ENCODE measurements around the gene RFC5. TPM values are rescaled to one million over a fixed set of nuclear protein-coding genes. Genes with fewer than 3 reads are reported as not detected.

RFC5 gene
- total RNA-seq, 1 donor from 2014 or later, result 73.8 TPM

- H3K4me3 Mint-ChIP-seq, result peak overlapping the region; percentile 87
- intact Hi-C loops (cut with micrococcal nuclease), result loop anchor here (1.0 to 5.0 kb wide), 3 partner anchors 14 to 92 kb away; partner anchors contain the start of gene KSR2
Measured at GRCh38 chr12:118058881-118059280, 42.4 kb downstream of the RFC5 start.

GRCh38 chr12:118059341-118060191 lies 43.1 kb downstream of the RFC5 start:
- peaks cover 51% of the 10 kb centered on the region for H3K4me1 Mint-ChIP-seq (ENCODE audit: low read depth)
- H3K27ac Mint-ChIP-seq, result peak overlapping the region; percentile 92
- H3K27me3 Mint-ChIP-seq (ENCODE audit: insufficient read depth), result no peaks in the 10 kb centered on the region

More at GRCh38 chr12:118058881-118059280, 42.4 kb downstream of the RFC5 start:
- Mint-ChIP-seq H3K27ac (peak overlapping the region; percentile 92), H3K27me3 (ENCODE audit: insufficient read depth) (no peaks in the 10 kb centered on the region), H3K36me3 (ENCODE audit: low read depth) (peaks cover 19% of the 10 kb centered on the region), H3K9me3 (no peaks in the 10 kb centered on the region), H3K4me1 (ENCODE audit: low read depth) (peaks cover 45% of the 10 kb centered on the region)
- DNase-seq (ENCODE audit: low spot score), result no peak

GRCh38 chr12:118060301-118061010 lies 44.0 kb downstream of the RFC5 start:
- Mint-ChIP-seq H3K9me3 (no peaks in the 10 kb centered on the region), H3K4me1 (ENCODE audit: low read depth) (peaks cover 55% of the 10 kb centered on the region), H3K36me3 (ENCODE audit: low read depth) (peaks cover 21% of the 10 kb centered on the region), H3K27ac (peak overlapping the region; percentile 92), H3K27me3 (ENCODE audit: insufficient read depth) (no peaks in the 10 kb centered on the region), H3K4me3 (peak overlapping the region; percentile 87)
- peak; percentile 38 for DNase-seq (ENCODE audit: low spot score)
- intact Hi-C loops (cut with micrococcal nuclease), result loop anchor here (5.0 kb wide), 1 partner anchor 297 kb away; no protein-coding TSS in a partner anchor

More at GRCh38 chr12:118059341-118060191, 43.1 kb downstream of the RFC5 start:
- Mint-ChIP-seq H3K9me3 (no peaks in the 10 kb centered on the region), H3K36me3 (ENCODE audit: low read depth) (peaks cover 22% of the 10 kb centered on the region), H3K4me3 (peak overlapping the region; percentile 87)
- intact Hi-C loops (cut with micrococcal nuclease), result loop anchor here (1.0 to 5.0 kb wide), 4 partner anchors 14 to 298 kb away; partner anchors contain the start of gene KSR2
- DNase-seq (ENCODE audit: low spot score), result no peak

- Mint-ChIP-seq H3K36me3 (ENCODE audit: low read depth) (peaks cover 19% of the 10 kb centered on the region), H3K27ac (peak within 1 kb of the TSS; percentile 94), H3K27me3 (ENCODE audit: insufficient read depth) (no peaks in the 10 kb centered on the region), H3K4me3 (peak within 1 kb of the TSS; percentile 92), H3K9me3 (no peaks in the 10 kb centered on the region), H3K4me1 (ENCODE audit: low read depth) (peaks cover 55% of the 10 kb centered on the region)
- intact Hi-C loops (cut with micrococcal nuclease), result loop anchor here (5.0 kb wide), 1 partner anchor 296 kb away; no protein-coding TSS in a partner anchor
- peak; percentile 48 for DNase-seq (ENCODE audit: low spot score)
Measured at GRCh38 chr12:118061011-118061872, 44.7 kb downstream of the RFC5 start, which contains the start of gene WSB2. TSS of gene WSB2 (minus strand) at chr12:118061179. CDS start at chr12:118061048, 131 bp downstream.

GRCh38 chr12:118061873-118062843 lies 45.7 kb downstream of the RFC5 start:
- H3K36me3 Mint-ChIP-seq (ENCODE audit: low read depth), result peaks cover 18% of the 10 kb centered on the region
- peaks cover 4% of the 10 kb centered on the region for H3K27me3 Mint-ChIP-seq (ENCODE audit: insufficient read depth)
- H3K4me1 Mint-ChIP-seq (ENCODE audit: low read depth), result peaks cover 61% of the 10 kb centered on the region
- H3K27ac Mint-ChIP-seq, result peak overlapping the region; percentile 94
- intact Hi-C loops (cut with micrococcal nuclease), result loop anchor here (1.0 to 5.0 kb wide), 3 partner anchors 10 to 295 kb away; partner anchors contain the start of gene RFC5
- H3K9me3 Mint-ChIP-seq, result no peaks in the 10 kb centered on the region
- no peak for DNase-seq (ENCODE audit: low spot score)
- peak overlapping the region; percentile 92 for H3K4me3 Mint-ChIP-seq

- Mint-ChIP-seq H3K9me3 (no peaks in the 10 kb centered on the region), H3K4me3 (peak overlapping the region; percentile 92), H3K36me3 (ENCODE audit: low read depth) (peaks cover 18% of the 10 kb centered on the region), H3K27ac (peak overlapping the region; percentile 94), H3K4me1 (ENCODE audit: low read depth) (peaks cover 73% of the 10 kb centered on the region), H3K27me3 (ENCODE audit: insufficient read depth) (peaks cover 7% of the 10 kb centered on the region)
- intact Hi-C loops (cut with micrococcal nuclease), result loop anchor here (2.0 to 5.0 kb wide), 4 partner anchors 41 to 309 kb away; partner anchors contain the start of genes PEBP1, TAOK3 and VSIG10
- no peak for DNase-seq (ENCODE audit: low spot score)
Measured at GRCh38 chr12:118063576-118064391, 47.3 kb downstream of the RFC5 start.

- Mint-ChIP-seq H3K27me3 (ENCODE audit: insufficient read depth) (peaks cover 7% of the 10 kb centered on the region), H3K4me3 (peak overlapping the region; percentile 92), H3K36me3 (ENCODE audit: low read depth) (peaks cover 13% of the 10 kb centered on the region), H3K4me1 (ENCODE audit: low read depth) (peaks cover 67% of the 10 kb centered on the region), H3K9me3 (no peaks in the 10 kb centered on the region), H3K27ac (peak overlapping the region; percentile 94)
- DNase-seq (ENCODE audit: low spot score), result no peak
- intact Hi-C loops (cut with micrococcal nuclease), result loop anchor here (2.0 to 5.0 kb wide), 4 partner anchors 40 to 308 kb away; partner anchors contain the start of genes PEBP1, TAOK3 and VSIG10
Measured at GRCh38 chr12:118064608-118065007, 48.1 kb downstream of the RFC5 start.

- no peak for DNase-seq (ENCODE audit: low spot score)
- Mint-ChIP-seq H3K4me3 (peak overlapping the region; percentile 28), H3K4me1 (ENCODE audit: low read depth) (peaks cover 59% of the 10 kb centered on the region), H3K27me3 (ENCODE audit: insufficient read depth) (peaks cover 7% of the 10 kb centered on the region), H3K36me3 (ENCODE audit: low read depth) (peaks cover 12% of the 10 kb centered on the region), H3K9me3 (no peaks in the 10 kb centered on the region), H3K27ac (no peak overlapping the region)
- intact Hi-C loops (cut with micrococcal nuclease), result loop anchor here (2.0 kb wide), 3 partner anchors 39 to 307 kb away; partner anchors contain the start of genes PEBP1, TAOK3 and VSIG10
Measured at GRCh38 chr12:118065380-118065779, 48.9 kb downstream of the RFC5 start.

GRCh38 chr12:118068445-118068844 lies 51.9 kb downstream of the RFC5 start:
- intact Hi-C loops (cut with micrococcal nuclease), result no loop called here
- Mint-ChIP-seq H3K4me3 (no peak overlapping the region), H3K9me3 (no peaks in the 10 kb centered on the region), H3K27me3 (ENCODE audit: insufficient read depth) (peaks cover 7% of the 10 kb centered on the region), H3K36me3 (ENCODE audit: low read depth) (peaks cover 7% of the 10 kb centered on the region), H3K27ac (peak overlapping the region; percentile 52), H3K4me1 (ENCODE audit: low read depth) (peaks cover 52% of the 10 kb centered on the region)
- no peak for DNase-seq (ENCODE audit: low spot score)

- no peak overlapping the region for H3K4me3 Mint-ChIP-seq
- intact Hi-C loops (cut with micrococcal nuclease), result no loop called here
- no peak overlapping the region for H3K27ac Mint-ChIP-seq
- H3K27me3 Mint-ChIP-seq (ENCODE audit: insufficient read depth), result peaks cover 7% of the 10 kb centered on the region
- no peak for DNase-seq (ENCODE audit: low spot score)
- peaks cover 30% of the 10 kb centered on the region for H3K4me1 Mint-ChIP-seq (ENCODE audit: low read depth)
- H3K36me3 Mint-ChIP-seq (ENCODE audit: low read depth), result peaks cover 1% of the 10 kb centered on the region
- no peaks in the 10 kb centered on the region for H3K9me3 Mint-ChIP-seq
Measured at GRCh38 chr12:118070650-118071049, 54.1 kb downstream of the RFC5 start.
